Activated CD4-positive, alpha-beta T cell treated with anti-CD3 and anti-CD28 coated beads, Interleukin-2, Interleukin-4, amounts not matched to agents 100 ng/mL and 50 ng/mL, durations not matched to agents 16 hours and 8 hours (primary cell): ENCODE data around the gene HES4.
"Not testable (repeated sequence)": the region's sequence is repeated elsewhere in the genome, so short reads cannot be mapped to it uniquely, and the experiment has no call there.

Experiments used
- DNase-seq: peaks from one replicate; pipeline ENCODE4 v3.0.0-alpha.2; 2020; ENCODE audit warnings: low spot score

Gene HES4

DNA sequence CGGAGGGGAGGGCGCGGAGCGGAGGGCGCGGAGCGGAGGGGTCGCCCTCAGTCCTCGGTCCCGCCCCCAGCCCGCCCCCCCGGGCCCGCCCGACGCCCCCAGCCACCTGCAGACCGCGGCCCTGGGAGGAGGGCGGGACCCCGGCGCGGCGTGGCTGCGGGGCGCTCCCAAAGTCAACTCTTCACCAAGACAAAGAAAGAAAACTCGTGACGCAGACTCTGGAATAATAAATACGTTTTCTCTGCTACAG is 1.2 kb downstream of the HES4 start:
- DNase-seq: no peak

DNA sequence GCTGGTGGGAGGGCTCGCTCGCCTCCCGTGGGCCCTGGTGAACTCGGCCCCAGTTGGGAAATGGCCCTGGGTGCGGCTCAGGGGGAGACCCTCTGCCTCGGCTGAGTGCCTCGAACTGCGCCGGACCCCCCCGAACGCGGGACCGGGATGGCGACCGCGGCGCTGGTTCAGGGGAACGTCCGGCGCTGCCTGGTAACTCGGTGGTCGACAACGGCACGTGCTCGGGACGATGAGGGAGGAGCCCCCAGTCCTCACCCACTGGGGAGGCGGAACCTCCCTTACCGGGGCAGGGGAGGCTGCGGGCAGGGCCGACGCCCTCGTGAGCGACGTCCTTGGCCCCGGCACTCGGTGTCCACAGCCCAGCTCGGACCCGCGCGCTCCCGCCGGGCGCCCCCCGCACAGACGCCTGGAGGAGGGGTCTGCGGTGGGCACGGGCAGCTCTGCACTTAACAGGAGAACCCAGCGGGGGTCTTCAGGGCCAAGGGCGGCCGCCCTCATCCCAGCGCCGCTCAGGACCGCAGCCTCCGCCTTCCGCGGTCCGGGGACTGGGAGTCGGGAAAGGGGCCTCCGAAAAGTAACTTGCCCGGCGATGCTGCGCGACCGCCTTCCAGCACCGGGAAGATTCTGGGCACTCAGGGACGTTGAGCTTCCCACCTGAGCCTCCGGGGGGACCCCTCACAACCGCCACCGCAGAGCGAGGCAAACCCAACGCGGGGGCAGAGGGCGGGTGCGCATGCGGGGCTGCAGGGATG is 1.7 kb downstream of the HES4 start:
- DNase-seq: no peak

DNA sequence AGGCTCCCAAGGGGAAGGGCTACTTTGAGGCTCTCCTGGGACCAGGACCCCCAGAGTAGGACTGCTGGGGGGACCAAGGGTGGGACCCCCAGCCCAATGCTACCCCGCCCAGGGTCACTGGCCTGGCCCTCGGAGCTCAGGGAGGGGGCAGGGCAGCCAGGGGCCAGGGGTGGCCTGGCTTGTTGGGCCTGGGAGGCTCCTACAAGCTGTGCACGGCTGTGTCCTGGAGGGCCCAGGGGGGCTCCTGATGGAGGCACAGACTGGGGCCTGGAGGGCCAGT is 2.2 kb downstream of the HES4 start:
- no peak for DNase-seq

DNA sequence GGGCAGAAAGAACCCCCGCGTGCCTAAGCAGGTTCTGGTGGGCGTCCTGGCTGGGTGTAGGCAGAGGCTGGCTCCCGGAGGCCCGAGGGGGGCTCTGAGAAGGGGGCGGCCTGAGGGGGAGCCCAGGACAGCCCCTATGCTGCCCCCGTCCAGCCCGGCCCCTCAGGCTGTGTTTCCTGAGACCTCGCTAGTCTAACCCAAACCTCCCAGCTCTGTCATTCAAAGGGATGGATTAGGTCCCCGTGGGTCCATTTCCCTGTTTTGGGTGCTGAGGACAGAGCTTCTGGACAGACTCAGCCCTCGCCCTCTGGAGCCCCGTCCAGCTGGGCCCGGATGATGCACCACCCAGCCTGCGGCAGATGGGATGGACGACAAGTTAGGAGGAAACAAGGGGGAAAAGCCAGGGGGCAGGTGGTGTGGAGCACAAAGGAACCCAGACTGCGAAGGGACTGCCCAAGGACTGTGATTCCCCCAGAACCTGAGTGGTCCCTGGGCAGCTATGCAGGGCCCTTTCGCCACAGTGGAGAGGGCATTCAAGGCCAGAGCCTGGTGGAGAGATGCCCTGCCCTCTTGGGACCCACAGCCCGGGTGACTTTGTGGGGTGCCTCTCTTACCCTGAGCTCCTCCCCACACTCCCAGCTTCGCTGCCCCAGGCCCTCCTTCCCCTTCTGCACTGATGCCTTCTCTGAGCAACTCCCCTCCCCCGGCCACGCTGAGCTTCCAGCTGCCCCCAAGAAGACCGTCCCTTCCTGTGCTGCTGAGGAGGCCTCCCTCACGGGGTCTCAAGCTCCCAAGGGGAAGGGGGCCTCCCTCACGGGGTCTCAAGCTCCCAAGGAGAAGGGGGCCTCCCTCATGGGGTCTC is 2.8 kb downstream of the HES4 start:
- no peak for DNase-seq

DNA sequence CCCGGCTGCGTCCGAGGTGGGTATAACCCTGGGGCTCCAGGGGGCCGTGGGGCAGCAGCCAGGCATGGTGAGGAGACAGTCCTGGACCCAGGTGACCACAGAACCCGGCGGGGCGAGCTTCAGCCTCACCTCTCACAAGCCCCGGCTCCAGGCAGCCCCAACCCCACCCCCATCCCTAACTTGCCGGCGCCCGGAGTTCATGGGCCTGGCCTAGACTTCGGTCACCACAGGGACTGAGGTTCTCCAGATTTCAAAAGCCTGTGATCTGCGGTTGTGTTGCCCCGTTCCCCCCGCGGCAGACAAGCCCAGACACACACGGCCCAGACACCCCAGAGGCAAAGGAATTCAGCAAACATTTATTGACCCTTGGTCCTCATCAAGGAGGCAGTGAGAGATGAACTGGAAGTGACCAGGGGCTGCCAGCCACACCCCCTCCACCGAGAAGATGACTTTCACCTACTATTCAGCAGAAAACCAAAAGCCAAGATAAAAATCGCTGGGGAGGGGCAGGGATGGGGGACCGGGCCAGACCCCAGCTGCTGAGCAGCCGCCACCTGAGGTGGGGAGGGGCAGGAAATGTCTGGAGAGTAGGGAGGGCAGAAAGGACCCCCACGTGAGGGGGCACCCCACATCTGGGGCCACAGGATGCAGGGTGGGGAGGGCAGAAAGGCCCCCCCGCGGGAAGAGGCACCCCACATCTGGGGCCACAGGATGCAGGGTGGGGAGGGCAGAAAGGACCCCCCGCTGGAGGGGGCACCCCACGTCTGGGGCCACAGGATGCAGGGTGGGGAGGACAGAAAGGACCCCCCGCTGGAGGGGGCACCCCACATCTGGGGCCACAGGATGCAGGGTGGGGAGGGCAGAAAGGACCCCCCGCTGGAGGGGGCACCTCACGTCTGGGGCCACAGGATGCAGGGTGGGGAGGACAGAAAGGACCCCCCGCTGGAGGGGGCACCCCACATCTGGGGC is 3.9 kb downstream of the HES4 start:
- no peak for DNase-seq

DNA sequence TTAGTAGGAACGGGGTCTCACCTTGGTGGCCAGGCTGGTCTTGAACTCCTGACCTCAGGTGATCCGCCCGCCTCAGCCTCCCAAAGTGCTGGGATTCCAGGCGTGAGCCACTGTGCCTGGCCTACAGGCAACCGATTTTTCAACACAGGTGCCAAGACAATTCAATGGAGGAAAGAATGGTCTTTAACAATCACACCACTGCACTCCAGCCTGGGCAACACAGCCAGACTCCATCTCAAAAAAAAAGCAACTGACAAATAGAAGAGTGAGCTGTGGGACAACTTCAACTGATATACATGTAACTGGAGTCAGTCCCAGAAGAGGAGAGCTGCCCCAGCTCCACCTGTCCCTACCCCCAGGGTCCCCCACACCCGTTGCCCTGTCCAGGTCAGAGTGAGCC is 5.4 kb downstream of the HES4 start:
- not testable (repeated sequence) for DNase-seq

DNA sequence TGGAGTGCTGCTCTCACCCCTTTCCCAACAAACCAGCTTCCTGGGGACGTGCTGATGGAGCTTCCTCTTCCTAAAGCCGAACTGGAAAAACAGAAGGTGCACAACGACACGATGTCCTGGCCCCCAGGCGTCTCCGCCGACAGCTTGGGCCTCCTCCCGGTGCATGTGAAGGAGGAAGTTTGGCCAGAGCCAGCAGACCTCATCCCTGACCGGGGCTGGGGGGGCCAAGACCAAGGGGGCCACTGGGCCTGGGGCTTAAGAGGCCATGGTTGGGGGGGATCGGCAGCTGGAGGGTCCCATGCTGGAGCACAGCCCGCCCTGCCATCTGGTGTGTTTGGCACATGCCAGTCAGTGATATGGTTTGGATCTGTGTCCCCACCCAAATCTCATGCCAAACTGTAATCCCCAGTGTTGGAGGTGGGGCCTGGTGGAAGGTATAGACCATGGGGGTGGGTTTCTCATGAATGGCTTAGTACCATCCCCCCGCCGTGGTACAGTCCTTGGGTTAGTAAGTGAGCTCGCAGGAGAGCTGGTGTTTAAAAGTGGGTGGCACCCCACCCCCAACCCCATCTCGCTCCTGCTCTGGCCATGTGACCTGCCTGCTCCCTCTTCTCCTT is 6.4 kb downstream of the HES4 start:
- no peak for DNase-seq

DNA sequence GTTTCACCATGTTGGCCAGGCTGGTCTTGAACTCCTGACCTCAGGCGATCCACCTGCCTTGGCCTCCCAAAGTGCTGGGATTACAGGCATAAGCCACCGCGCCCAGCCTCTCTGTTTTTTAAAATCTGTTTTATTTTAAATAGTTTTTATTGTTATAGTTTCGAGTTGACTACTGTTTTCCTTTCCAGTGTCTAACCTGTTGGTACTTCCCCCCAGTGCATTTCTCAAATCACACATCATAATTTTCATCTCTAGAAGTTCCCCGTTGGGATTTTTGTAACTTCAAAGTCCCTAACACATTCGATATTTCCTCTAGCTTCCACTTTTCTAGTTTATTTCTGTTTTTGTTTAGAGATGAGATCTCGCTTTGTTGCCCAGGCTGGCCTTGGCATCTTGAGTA is 7.5 kb downstream of the HES4 start:
- no peak for DNase-seq

DNA sequence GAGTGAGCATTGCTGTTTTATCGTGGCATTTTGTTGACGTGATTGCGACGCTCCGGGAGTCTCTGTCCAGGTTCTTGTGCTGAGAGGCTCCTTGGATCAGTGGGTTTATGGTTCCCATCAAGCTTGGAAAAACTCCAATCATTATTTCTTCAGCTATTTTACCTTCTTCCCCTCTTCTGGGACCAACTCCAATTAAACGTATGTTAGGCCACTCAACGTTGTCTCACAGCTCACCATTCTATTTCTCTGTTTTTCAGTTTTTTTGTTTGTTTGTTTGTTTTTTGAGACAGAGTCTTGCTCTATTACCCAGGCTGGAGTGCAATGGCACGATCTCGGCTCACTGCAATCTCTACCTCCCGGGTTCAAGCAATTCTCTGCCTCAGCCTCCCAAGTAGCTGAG is 8.0 kb downstream of the HES4 start:
- no peak for DNase-seq

DNA sequence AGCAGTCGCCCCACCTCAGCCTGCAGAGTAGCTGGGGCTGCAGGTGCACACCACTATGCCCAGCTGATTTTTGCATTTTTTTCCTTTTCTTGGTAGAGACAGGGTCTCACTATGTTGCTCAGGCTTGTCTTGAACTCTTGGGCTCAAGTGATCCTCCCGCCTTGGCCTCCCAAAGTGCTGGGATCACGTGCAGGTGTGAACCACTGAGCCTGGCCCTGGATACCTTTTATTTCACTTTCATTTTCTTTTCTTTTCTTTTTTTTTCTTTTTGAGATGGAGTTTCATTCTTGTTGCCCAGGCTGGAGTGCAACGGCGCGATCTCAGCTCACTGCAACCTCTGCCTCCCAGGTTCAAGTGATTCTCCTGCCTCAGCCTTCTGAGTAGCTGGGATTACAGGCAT is 8.6 kb downstream of the HES4 start:
- DNase-seq: not testable (repeated sequence)

DNA sequence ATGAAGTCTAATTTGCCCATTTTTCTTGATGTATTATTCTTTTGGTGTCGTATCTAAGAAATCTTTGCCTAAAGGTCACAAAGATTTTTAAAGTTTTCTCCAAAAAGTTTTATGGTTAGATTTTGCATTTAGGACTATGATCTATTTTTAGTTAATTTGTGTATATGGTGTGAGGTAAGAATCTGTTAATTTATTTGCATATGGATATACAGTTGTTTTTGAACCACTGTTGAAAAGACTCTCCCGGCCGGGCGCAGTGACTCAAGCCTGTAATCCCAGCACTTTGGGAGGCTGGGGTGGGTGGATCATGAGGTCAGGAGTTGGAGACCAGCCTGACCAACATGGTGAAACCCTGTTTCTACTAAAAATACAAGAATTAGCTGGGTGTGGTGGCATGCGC is 11.8 kb downstream of the HES4 start:
- DNase-seq: not testable (repeated sequence)

DNA sequence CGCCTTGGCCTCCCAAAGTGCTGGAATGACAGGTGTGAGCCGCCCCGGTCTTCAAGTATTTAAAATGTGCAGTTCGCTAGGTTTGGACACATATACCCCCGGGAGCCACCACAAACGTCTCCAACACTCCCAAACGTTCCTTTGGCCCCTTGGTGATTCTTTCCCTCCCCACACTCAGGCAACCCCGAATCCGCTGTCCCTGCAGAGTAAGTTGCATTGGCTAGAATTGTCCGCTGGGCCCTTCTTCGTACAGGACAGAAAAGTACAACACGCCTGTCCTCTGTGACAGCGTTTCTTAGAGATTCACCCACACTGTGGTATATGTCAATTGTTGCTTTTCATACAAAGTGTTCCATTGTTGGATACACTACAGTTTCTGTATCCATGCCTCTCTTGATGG is 14.8 kb downstream of the HES4 start:
- DNase-seq: no peak

DNA sequence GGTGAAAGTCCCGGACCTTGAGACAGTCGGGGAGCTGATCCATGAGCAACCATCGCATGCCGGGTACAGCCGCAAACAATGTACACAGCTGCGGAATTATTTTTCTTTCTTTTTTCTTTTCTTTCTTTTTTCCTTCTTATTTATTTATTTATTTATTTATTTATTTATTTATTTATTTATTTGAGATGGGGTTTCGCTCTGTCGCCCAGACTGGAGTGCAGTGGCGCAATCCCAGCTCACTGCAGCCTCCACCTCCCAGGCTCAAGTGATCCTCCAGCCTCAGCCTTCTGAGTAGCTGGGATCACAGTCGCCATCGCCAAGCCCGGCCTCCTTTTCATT is 15.5 kb downstream of the HES4 start:
- no peak for DNase-seq

DNA sequence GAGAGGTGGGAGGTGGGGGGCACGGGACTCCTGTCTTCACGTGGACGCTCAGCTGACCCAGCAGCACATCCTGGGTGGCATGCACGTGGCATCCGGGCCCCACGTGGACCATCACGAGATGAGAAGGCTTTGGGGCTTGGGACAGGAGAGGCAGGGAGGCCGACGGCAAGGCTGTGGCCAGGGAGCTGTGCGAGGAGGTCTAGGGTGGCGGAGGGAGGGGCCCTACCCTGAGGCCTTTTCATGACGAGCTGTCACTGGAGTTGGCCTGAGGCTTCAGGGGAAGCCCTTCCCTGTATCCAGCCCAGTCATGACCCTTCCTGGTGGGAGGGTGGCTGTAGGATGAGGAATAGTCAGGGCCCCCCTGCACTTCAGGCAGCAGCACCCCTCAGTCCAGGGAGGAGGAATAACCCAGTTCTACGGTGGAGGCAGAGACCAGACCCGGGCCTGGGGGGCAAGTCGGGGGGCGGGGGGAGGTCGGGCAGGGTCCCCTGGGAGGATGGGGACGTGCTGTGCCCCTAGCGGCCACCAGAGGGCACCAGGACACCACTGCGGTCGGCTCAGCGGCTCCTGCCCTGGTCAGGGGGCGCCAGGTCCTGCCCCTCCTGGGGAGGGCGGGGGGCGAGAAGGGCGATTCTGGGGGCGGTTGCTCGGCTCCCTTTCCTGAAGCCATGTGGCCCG is 16.0 kb downstream of the HES4 start:
- peak; percentile 50 for DNase-seq

DNA sequence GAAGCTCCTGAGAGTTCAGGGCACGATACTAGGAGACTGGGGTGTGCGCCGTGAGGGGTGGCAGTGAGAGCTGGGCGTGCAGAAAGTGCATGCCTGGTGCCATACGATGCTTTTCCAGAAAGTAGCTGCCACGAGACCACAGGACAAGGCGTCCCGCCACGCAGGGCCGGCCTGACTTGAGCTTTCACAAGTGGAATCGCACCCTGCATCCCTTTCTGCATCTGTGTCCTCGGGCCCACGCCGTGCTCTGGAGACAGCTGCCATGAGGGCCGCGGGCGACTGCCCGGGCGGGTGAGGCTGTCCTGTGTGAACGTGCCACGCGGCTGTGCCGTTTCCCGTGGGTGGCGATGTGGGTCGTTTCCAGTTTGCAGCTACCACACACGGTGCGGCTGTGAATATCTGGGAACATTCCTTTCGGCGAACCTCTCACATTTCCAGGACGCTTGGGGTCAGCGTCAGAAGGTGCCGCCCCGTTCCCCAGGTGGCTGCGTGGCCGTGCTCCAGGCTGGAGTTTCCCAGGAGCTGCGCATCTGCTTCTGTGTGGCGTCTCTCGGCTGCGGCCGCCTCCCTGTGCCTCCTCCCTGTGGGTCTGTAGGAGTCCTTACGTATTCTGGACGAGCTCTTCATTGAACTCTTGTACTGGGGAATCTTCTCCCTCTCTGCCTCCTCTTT is 17.0 kb downstream of the HES4 start:
- DNase-seq: no peak

DNA sequence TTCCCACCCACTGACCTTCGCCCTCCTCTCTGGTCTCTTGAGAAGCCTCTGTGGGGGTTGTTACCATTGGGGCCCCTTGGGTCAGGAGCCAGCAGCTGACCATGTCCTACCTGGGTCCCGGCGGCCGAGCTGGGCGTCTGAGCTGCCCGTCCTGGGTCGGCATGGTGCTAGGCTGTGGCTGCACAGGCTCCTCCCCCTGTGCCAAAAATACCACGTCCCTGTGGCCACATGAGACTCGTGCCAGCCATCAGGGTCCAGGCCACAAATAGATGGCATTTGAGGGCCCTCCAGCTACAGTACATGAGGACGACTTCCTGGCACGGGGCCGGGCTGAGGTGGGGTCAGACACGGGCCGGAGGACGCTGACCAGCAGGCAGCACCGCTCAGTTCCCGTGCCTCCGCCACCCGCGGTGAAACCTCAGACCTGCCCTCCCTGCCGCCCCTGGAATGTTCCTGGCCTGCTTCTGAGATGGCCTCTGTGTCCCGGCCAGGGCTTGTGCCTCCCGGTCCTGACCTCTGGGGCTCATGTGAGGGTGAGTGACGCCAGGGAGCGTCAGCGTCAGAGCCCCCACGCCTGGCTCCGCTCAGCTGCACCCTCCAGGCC is 17.8 kb downstream of the HES4 start, which contains the start of gene PERM1:
TSS of gene PERM1 (minus strand) at position 139 of the 604 bp plus-strand sequence. CDS start 1,064 bp downstream, outside the sequence.
- DNase-seq: no peak

DNA sequence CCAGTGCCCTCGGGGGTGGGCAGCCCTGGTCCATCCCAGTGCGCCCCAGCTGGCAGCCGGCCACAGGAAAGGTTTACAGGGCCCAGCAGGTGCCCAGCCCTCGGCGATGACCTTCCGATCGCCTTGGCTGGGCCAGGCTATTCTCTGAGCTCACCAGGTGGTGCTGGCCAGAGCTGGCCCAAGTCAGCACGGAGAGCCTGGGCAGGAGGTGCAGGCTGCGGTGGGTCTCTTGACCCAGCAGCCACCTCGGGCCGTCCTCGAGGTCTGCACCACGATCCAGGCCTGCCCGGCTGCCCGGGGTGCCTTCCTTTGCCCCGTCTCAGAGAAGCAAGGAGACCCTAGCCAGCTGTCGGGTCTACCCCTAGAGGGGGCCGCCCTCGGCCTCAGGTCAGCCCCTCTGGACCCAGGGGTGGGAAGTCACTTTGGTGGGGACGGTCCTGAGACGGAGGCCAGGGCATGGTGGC is 18.4 kb downstream of the HES4 start:
- DNase-seq: no peak

DNA sequence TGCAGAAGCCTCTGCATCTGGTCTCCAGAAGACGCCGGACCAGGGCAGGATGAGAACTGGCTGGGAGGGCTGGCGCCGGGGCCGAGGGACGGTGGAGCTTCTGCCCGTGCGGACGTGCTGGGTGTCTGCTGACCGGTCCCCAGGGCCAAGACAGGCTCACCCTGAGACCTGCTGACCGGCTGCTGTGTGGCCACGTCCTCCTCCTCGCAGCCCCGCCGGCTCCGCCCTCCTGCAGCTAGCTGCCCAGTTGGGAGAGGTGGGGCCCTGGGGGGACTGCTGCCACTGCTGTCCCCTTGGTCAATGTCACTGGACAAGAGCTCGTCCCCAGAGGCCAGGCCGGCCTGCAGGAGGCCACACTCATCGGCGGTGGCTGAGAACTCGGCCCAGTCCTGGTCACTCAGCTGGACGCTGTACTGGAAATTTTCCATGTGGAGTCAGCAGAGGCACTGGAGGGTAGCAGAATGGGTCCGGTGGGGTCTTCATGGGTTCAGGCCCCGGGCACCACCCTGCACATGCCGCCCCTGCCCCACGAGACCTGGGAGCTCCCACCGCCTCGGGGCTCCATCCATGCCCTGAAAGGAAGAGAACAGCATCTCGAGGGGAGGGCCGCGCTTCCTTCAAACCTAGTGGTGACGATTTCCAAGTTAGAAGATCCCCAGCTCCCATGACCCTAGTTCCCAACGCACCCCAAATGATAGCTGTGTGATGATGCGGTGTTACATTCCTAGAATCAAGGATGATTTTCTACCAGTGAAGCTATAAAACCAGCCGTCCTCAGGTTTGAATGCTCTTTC is 19.1 kb downstream of the HES4 start:
- DNase-seq: no peak

DNA sequence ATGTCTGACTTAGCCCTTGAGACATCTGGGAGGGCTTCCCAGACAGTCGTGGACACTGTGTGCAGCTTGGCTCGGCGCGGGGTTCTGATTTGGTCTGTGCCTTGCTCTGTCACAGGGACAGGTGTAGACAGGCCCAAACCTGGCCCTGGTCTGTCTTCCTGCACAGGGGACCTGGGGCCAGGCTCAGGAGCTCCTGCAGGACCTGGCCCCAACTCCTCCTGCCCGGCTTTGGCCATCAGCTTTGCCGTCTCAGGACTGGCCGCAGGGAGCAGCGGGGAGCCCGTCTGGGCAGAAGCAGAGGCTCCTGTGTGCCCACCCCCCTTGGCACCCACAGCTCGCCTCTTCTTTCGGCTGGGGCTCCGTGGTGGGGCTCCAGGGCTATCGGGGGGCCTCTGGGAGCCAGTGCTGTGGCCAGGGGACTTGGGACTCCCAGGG is 19.7 kb downstream of the HES4 start:
- no peak for DNase-seq

DNA sequence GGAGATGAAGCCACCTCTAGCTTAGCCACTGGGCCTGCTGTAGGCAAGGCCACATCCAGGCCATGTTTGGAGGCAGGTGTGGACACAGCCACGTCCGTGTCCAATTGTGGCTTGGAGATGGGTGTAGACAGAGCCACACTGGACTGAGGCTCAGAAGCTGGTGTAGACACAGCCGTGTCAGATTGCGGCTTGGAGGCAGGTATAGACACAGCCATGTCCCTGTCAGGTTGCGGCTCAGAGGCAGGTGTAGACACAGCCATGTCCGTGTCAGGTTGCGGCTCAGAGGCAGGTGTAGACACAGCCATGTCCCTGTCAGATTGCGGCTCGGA is 20.2 kb downstream of the HES4 start:
- no peak for DNase-seq
